SK-N-SH treated with all-trans-retinoic acid at 6 μM for 48 hours (cell line): Measurements from ENCODE around the gene KIF17.

ENCODE experiments used
- ARNTL ChIP-seq: fragments of 450-650 bp; formaldehyde crosslinking; IDR thresholded peaks from 2 replicates; pipeline ENCODE4 v1.5.0; 2020; ENCODE audit warnings: low read depth, mild to moderate bottlenecking, moderate library complexity, borderline replicate concordance
- CREB5 ChIP-seq: fragments of 250-450 bp; sonication (Bioruptor Pico); IDR thresholded peaks from 2 replicates; pipeline ENCODE4 v1.5.1; 2020; ENCODE audit warnings: low read depth, mild to moderate bottlenecking, moderate library complexity
- CSRNP3 ChIP-seq: fragments of 250-450 bp; sonication (Bioruptor Pico); IDR thresholded peaks from 2 replicates; pipeline ENCODE4 v1.5.1; 2021; ENCODE audit warnings: mild to moderate bottlenecking, moderate library complexity
- ESRRG ChIP-seq: fragments of 250-450 bp; sonication (Bioruptor Pico); IDR thresholded peaks from 2 replicates; pipeline ENCODE4 v1.6.1; 2021; ENCODE audit warnings: mild to moderate bottlenecking
- GLIS3 ChIP-seq: fragments of 250-450 bp; sonication (Bioruptor Pico); IDR thresholded peaks from 2 replicates; pipeline ENCODE4 v1.5.0; 2020; ENCODE audit warnings: mild to moderate bottlenecking, moderate library complexity
- PATZ1 ChIP-seq: fragments of 250-450 bp; sonication (Bioruptor Pico); IDR thresholded peaks from 2 replicates; pipeline ENCODE4 v1.8.0; 2020; ENCODE audit warnings: mild to moderate bottlenecking, moderate library complexity, borderline replicate concordance
- RARB ChIP-seq: fragments of 250-450 bp; sonication (Bioruptor Pico); IDR thresholded peaks from 2 replicates; pipeline ENCODE4 v1.8.0; 2021; ENCODE audit warnings: mild to moderate bottlenecking, moderate library complexity
- TSHZ2 ChIP-seq: fragments of 250-450 bp; sonication (Bioruptor Pico); IDR thresholded peaks from 2 replicates; pipeline ENCODE4 v1.5.0; 2020; ENCODE audit warnings: mild to moderate bottlenecking, moderate library complexity
- ZFP3 ChIP-seq: fragments of 250-450 bp; sonication (Bioruptor Pico); IDR thresholded peaks from 2 replicates; pipeline ENCODE4 v1.5.0; 2020; ENCODE audit warnings: mild to moderate bottlenecking, moderate library complexity
- ZNF565 ChIP-seq: fragments of 450-650 bp; formaldehyde crosslinking; conservative IDR thresholded peaks from 2 replicates; pipeline ENCODE4 v1.5.0; 2020; ENCODE audit warnings: low read depth, mild to moderate bottlenecking, moderate library complexity
- ZNF70 ChIP-seq: fragments of 450-650 bp; formaldehyde crosslinking; IDR thresholded peaks from 2 replicates; pipeline ENCODE4 v1.5.0; 2020; ENCODE audit warnings: mild to moderate bottlenecking, moderate library complexity
- ZNF8 ChIP-seq: fragments of 450-650 bp; formaldehyde crosslinking; IDR thresholded peaks from 2 replicates; pipeline ENCODE4 v1.5.0; 2020; ENCODE audit warnings: mild to moderate bottlenecking, moderate library complexity

GRCh38 chr1:20729990-20730689 is 12.3 kb upstream of the KIF17 start:
- TF ChIP-seq PATZ1 (CRISPR knock-in tag) = no peak
- TF ChIP-seq CREB5 (CRISPR knock-in tag) = no peak
- TF ChIP-seq ZNF8 (CRISPR knock-in tag) = no peak
- TF ChIP-seq ARNTL (CRISPR knock-in tag) = no peak
- no peak for TF ChIP-seq CSRNP3 (CRISPR knock-in tag)
- TF ChIP-seq RARB (CRISPR knock-in tag) = no peak
- TF ChIP-seq ZNF70 = no peak
- TF ChIP-seq TSHZ2 (CRISPR knock-in tag) = no peak
- TF ChIP-seq ESRRG (CRISPR knock-in tag) = no peak
- no peak for TF ChIP-seq ZFP3 (CRISPR knock-in tag)
- no peak for TF ChIP-seq GLIS3 (CRISPR knock-in tag)
- no peak for TF ChIP-seq ZNF565 (CRISPR knock-in tag)
